HG02610 (cell line): ENCODE results near the gene PMEPA1.

Source experiments
- ATAC-seq: cut with Tn5 transposase; IDR thresholded peaks from one replicate; pipeline ENCODE4 v1.9.1; 2021; ENCODE audit warnings: mild to moderate bottlenecking, moderate library complexity; ENCODE audit not compliant: unreplicated experiment

The PMEPA1 gene

GRCh38 chr20:57612916-57613315 is 96.9 kb downstream of the PMEPA1 start:
- ATAC-seq, result no peak

GRCh38 chr20:57612436-57612835 is 97.4 kb downstream of the PMEPA1 start:
- ATAC-seq, result no peak

- no peak for ATAC-seq
Measured at GRCh38 chr20:57611586-57612311, 98.1 kb downstream of the PMEPA1 start.

- ATAC-seq, result no peak
Measured at GRCh38 chr20:57610261-57610952, 99.4 kb downstream of the PMEPA1 start.

GRCh38 chr20:57609842-57610167 is 100.0 kb downstream of the PMEPA1 start:
- ATAC-seq, result no peak

GRCh38 chr20:57609086-57609841 is 100.6 kb downstream of the PMEPA1 start:
- no peak for ATAC-seq

- no peak for ATAC-seq
Measured at GRCh38 chr20:57608516-57608915, 101.3 kb downstream of the PMEPA1 start.

GRCh38 chr20:57605878-57606277 is 103.9 kb downstream of the PMEPA1 start:
- ATAC-seq, result no peak

GRCh38 chr20:57605045-57605444 is 104.8 kb downstream of the PMEPA1 start:
- ATAC-seq, result no peak

GRCh38 chr20:57603120-57603519 is 106.7 kb downstream of the PMEPA1 start:
- ATAC-seq, result no peak

- ATAC-seq, result no peak
Measured at GRCh38 chr20:57601737-57602136, 108.1 kb downstream of the PMEPA1 start.

- ATAC-seq, result peak; percentile 2
Measured at GRCh38 chr20:57601211-57601570, 108.6 kb downstream of the PMEPA1 start.

GRCh38 chr20:57600320-57601210 is 109.2 kb downstream of the PMEPA1 start:
- ATAC-seq, result peak; percentile 80

GRCh38 chr20:57598491-57598890 is 111.3 kb downstream of the PMEPA1 start:
- no peak for ATAC-seq
